Lung (tissue), 12 donors: ENCODE measurements around the gene PARM1. TPM values are rescaled to one million over a fixed set of nuclear protein-coding genes. Genes with fewer than 3 reads are reported as not detected.

Source experiments
- ATAC-seq: fragments of 200-7000 bp; cut with Tn5 transposase; one replicate; pipeline ENCODE4 v1.9.1; 2020; ENCODE audit warnings: moderate number of reproducible peaks; ENCODE audit not compliant: insufficient read depth, low FRiP score
- DNase-seq, 3 donors: peaks; one replicate each; pipeline ENCODE4 v3.0.0-alpha.2; 2013 to 2017
- H3K27ac ChIP-seq, 2 donors: one replicate each; pipeline ENCODE4 v1.5.1; 2013; ENCODE audit warnings: mild to moderate bottlenecking in 2 of 2, moderate library complexity in 2 of 2, control low read depth in 1 of 2, inconsistent platforms in 1 of 2, low read depth in 1 of 2, low read length in 1 of 2
- H3K27me3 ChIP-seq, 3 donors: one replicate each; pipeline ENCODE4 v1.5.1; 2013; ENCODE audit warnings: low read length in 2 of 3; ENCODE audit not compliant: control insufficient read depth in 3 of 3, insufficient read depth in 3 of 3
- H3K36me3 ChIP-seq, 4 donors: one replicate each; pipeline ENCODE4 v1.5.1; 2013; ENCODE audit warnings: low read length in 4 of 4, mild to moderate bottlenecking in 1 of 4, moderate library complexity in 1 of 4; ENCODE audit not compliant: control insufficient read depth in 4 of 4, insufficient read depth in 4 of 4
- H3K4me1 ChIP-seq, 5 donors: one replicate each; pipeline ENCODE4 v1.5.1; 2013; ENCODE audit warnings: low read length in 5 of 5, mild to moderate bottlenecking in 2 of 5, moderate library complexity in 1 of 5; ENCODE audit not compliant: control insufficient read depth in 5 of 5, insufficient read depth in 5 of 5
- H3K4me3 ChIP-seq: one replicate; pipeline ENCODE4 v1.5.1; 2013; ENCODE audit warnings: mild to moderate bottlenecking, control low read depth, moderate library complexity
- H3K9ac ChIP-seq, 2 donors: one replicate each; pipeline ENCODE4 v1.5.1; 2013; ENCODE audit warnings: low read length in 2 of 2, control low read depth in 1 of 2; ENCODE audit not compliant: insufficient read depth in 1 of 2
- H3K9me3 ChIP-seq, 4 donors: one replicate each; pipeline ENCODE4 v1.5.1; 2013; ENCODE audit warnings: low read length in 3 of 4, mild to moderate bottlenecking in 1 of 4, moderate library complexity in 1 of 4; ENCODE audit not compliant: control insufficient read depth in 4 of 4, insufficient read depth in 3 of 4
- CTCF ChIP-seq: IDR thresholded peaks from 2 replicates; pipeline ENCODE4 v1.5.1; 2012; ENCODE audit warnings: mild to moderate bottlenecking; ENCODE audit errors: control extremely low read depth, extremely low read depth
- WGBS, 2 donors: extraction: QIAGEN DNeasy Blood & Tissue Kit; methylation state at CpG; one replicate each; pipeline ENCODE4 v1.1.7; 2013; 5-methylcytosine and 5-hydroxymethylcytosine counted together
- polyA plus RNA-seq, 2 donors: library from polyadenylated mRNA; stranded (reverse); fragments of 200-250 nt; gene quantifications; one replicate each; pipeline ENCODE4 v1.2.1, GENCODE V29; 2013
- total RNA-seq, 2 donors: library from RNA; depleted of rRNA in 1 of 2; stranded (reverse); fragments of >200 nt in 1 of 2; gene quantifications; one replicate each; pipeline ENCODE4 v1.2.1, GENCODE V29; 2014 to 2021
- donor health status: control.
- donor health status: control.
- donor health status: Bipolar disorder and iron deficiency.
- donor health status: healthy.
- donor health status: DM: yes; HTN: yes; CAD: no.

PARM1 gene
- total and polyA plus RNA-seq, 4 donors = 25.4 to 101 (median 40.5) TPM

- H3K36me3 ChIP-seq = no peaks in the 10 kb centered on the region
- ATAC-seq (peak; percentile 36), DNase-seq (peak; percentile 41 to 48 (median 45))
- no peaks in the 10 kb centered on the region for H3K9me3 ChIP-seq
- H3K4me1 ChIP-seq = peaks cover 0 to 18% (median 0%) of the 10 kb centered on the region in 5 donors
- 2% methylated on average over 45 of the region's 45 CpGs for whole genome bisulfite sequencing, 2 donors
- no peak for TF ChIP-seq CTCF
- peak overlapping the region; percentile 70 to 86 for H3K27ac ChIP-seq
- no peak overlapping the region for H3K9ac ChIP-seq
- H3K4me3 ChIP-seq = peak overlapping the region; percentile 62
- peaks cover 0 to 41% (median 14%) of the 10 kb centered on the region in 3 donors for H3K27me3 ChIP-seq
Observed at GRCh38 chr4:74934016-74934831, 1.3 kb downstream of the PARM1 start.

- TF ChIP-seq CTCF = no peak
- no peaks in the 10 kb centered on the region for H3K36me3 ChIP-seq
- H3K9ac ChIP-seq = no peak overlapping the region
- DNase-seq (peak in 2 of 3 donors; percentile 6 to 14), ATAC-seq (no peak)
- peaks cover 0 to 41% (median 14%) of the 10 kb centered on the region in 3 donors for H3K27me3 ChIP-seq
- H3K4me1 ChIP-seq = peaks cover 0 to 18% (median 0%) of the 10 kb centered on the region in 5 donors
- 17 to 20% methylated on average over 10 of the region's 10 CpGs for WGBS, 2 donors
- no peaks in the 10 kb centered on the region for H3K9me3 ChIP-seq
- peak overlapping the region; percentile 73 to 86 for H3K27ac ChIP-seq
- no peak overlapping the region for H3K4me3 ChIP-seq
Observed at GRCh38 chr4:74934888-74935287, 2.0 kb downstream of the PARM1 start.

GRCh38 chr4:74941123-74941522 lies 8.2 kb downstream of the PARM1 start:
- Histone ChIP-seq H3K4me1 (peaks cover 0 to 17% (median 0%) of the 10 kb centered on the region in 5 donors), H3K9ac (no peak overlapping the region), H3K27me3 (peaks cover 0 to 4% (median 0%) of the 10 kb centered on the region in 3 donors), H3K4me3 (no peak overlapping the region), H3K27ac (no peak overlapping the region), H3K9me3 (peaks cover 0 to 3% (median 0%) of the 10 kb centered on the region in 4 donors), H3K36me3 (no peaks in the 10 kb centered on the region)
- no peak for TF ChIP-seq CTCF
- 68 to 69% methylated on average over 3 of the region's 3 CpGs for WGBS, 2 donors
- DNase-seq (no peak), ATAC-seq (no peak)
